IMR-90 (cell line): ENCODE measurements around the gene RALGAPA2. TPM values are rescaled to one million over a fixed set of nuclear protein-coding genes. Genes with fewer than 3 reads are reported as not detected.

Experiments used
- ATAC-seq: fragments of 200-7000 bp; cut with Tn5 transposase; 2 replicates; pipeline ENCODE4 v1.9.1; 2020; ENCODE audit warnings: low read depth, mild to moderate bottlenecking, moderate library complexity
- BruUV-seq: library from RNA; stranded (reverse); fragments of 400-500 nt; replicated peaks from 2 replicates; lab custom pipeline; 2021; lab: Mats Ljungman, UMichigan
- CTCF ChIA-PET: fragments of 300-600 bp; formaldehyde crosslinking; extraction: SDS; loops from one replicate; lab custom pipeline; 2021; ENCODE audit warnings: antibody characterized with exemption; lab: Yijun Ruan, JAX
- POLR2A ChIA-PET: fragments of 300-600 bp; sonication (Branson Sonifier 250); formaldehyde crosslinking; loops from one replicate; lab custom pipeline; 2022; ENCODE audit warnings: antibody characterized with exemption; ENCODE audit not compliant: unreplicated experiment; lab: Charles Lee
- DNase-seq: peaks from one replicate; pipeline ENCODE4 v3.0.0; 2013
- H2AFZ ChIP-seq: replicated peaks from 2 replicates; pipeline ENCODE3; 2013; ENCODE audit warnings: low read length, mild to moderate bottlenecking; ENCODE audit not compliant: poor library complexity
- H2AK5ac ChIP-seq: 2 replicates; pipeline ENCODE4 v1.6.1; 2013; ENCODE audit warnings: low read depth, low read length, inconsistent platforms
- H2AK9ac ChIP-seq: replicated peaks from 2 replicates; pipeline ENCODE3; 2013; ENCODE audit warnings: mild to moderate bottlenecking, low read depth, low read length, moderate library complexity; ENCODE audit not compliant: poor library complexity
- H2BK120ac ChIP-seq: 2 replicates; pipeline ENCODE4 v1.6.1; 2013; ENCODE audit warnings: low read depth, low read length, inconsistent platforms
- H2BK15ac ChIP-seq: 3 replicates; pipeline ENCODE4 v1.6.1; 2013; ENCODE audit warnings: low read depth, low read length, inconsistent platforms
- H2BK20ac ChIP-seq: 2 replicates; pipeline ENCODE4 v1.6.1; 2013; ENCODE audit warnings: low read depth, mild to moderate bottlenecking, inconsistent platforms, low read length, moderate library complexity
- H2BK5ac ChIP-seq: 2 replicates; pipeline ENCODE4 v1.6.1; 2013; ENCODE audit warnings: mild to moderate bottlenecking, low read depth, low read length, inconsistent platforms; ENCODE audit not compliant: poor library complexity, severe bottlenecking
- H3K14ac ChIP-seq: replicated peaks from 2 replicates; pipeline ENCODE4 v1.6.1; 2013; ENCODE audit warnings: low read depth, low read length, inconsistent platforms
- H3K18ac ChIP-seq: 2 replicates; pipeline ENCODE4 v1.6.1; 2013; ENCODE audit warnings: low read depth, low read length, control low read depth
- H3K23ac ChIP-seq: 2 replicates; pipeline ENCODE4 v1.6.1; 2013; ENCODE audit warnings: low read depth, low read length, inconsistent platforms
- H3K27ac ChIP-seq: 2 replicates; pipeline ENCODE4 v1.5.1; 2013; ENCODE audit warnings: mild to moderate bottlenecking, control low read depth, low read length; ENCODE audit not compliant: insufficient read depth
- H3K27me3 ChIP-seq: 2 replicates; pipeline ENCODE4 v1.6.1; 2013; ENCODE audit warnings: low read length; ENCODE audit not compliant: control insufficient read depth, insufficient read depth
- H3K36me3 ChIP-seq: 2 replicates; pipeline ENCODE4 v1.6.1; 2013; ENCODE audit warnings: low read length, mixed read lengths; ENCODE audit not compliant: control insufficient read depth, insufficient read depth
- H3K4ac ChIP-seq: 2 replicates; pipeline ENCODE4 v1.6.1; 2013; ENCODE audit warnings: low read depth, low read length, inconsistent platforms
- H3K4me1 ChIP-seq: 2 replicates; pipeline ENCODE4 v1.6.1; 2013; ENCODE audit warnings: low read length, mixed read lengths; ENCODE audit not compliant: control insufficient read depth, insufficient read depth
- H3K4me2 ChIP-seq: 2 replicates; pipeline ENCODE4 v1.6.1; 2013; ENCODE audit warnings: low read depth, mild to moderate bottlenecking, control low read depth, low read length, moderate library complexity
- H3K4me3 ChIP-seq: 2 replicates; pipeline ENCODE4 v1.5.1; 2013; ENCODE audit warnings: low read depth, mild to moderate bottlenecking, control low read depth, low read length, moderate library complexity; ENCODE audit not compliant: insufficient read depth
- H3K56ac ChIP-seq: 2 replicates; pipeline ENCODE4 v1.6.1; 2013; ENCODE audit warnings: low read length, inconsistent platforms; ENCODE audit not compliant: insufficient read depth; ENCODE audit errors: extremely low read depth
- H3K79me1 ChIP-seq, 2 experiments: 2 replicates each; pipeline ENCODE4 v1.6.1; 2013; ENCODE audit warnings: low read length in 2 of 2, inconsistent platforms in 1 of 2, low read depth in 1 of 2
- H3K9ac ChIP-seq: 2 replicates; pipeline ENCODE4 v1.6.1; 2013; ENCODE audit warnings: low read depth, low read length, control low read depth
- H3K9me1 ChIP-seq: 2 replicates; pipeline ENCODE4 v1.6.1; 2013; ENCODE audit warnings: low read length, inconsistent platforms; ENCODE audit not compliant: insufficient read depth
- H3K9me3 ChIP-seq: 2 replicates; pipeline ENCODE4 v1.6.1; 2013; ENCODE audit warnings: low read length; ENCODE audit not compliant: control insufficient read depth, insufficient read depth
- H4K20me1 ChIP-seq: 2 replicates; pipeline ENCODE4 v1.6.1; 2013; ENCODE audit warnings: low read length, inconsistent platforms; ENCODE audit not compliant: insufficient read depth
- H4K5ac ChIP-seq: 2 replicates; pipeline ENCODE4 v1.6.1; 2013; ENCODE audit warnings: mild to moderate bottlenecking, low read depth, low read length, control low read depth
- H4K8ac ChIP-seq, 2 experiments: 2 replicates each; pipeline ENCODE4 v1.6.1; 2013; ENCODE audit warnings: low read depth in 2 of 2, low read length in 2 of 2, control low read depth in 1 of 2, inconsistent platforms in 1 of 2
- H4K91ac ChIP-seq: 2 replicates; pipeline ENCODE4 v1.6.1; 2013; ENCODE audit warnings: low read depth, low read length, inconsistent platforms; ENCODE audit not compliant: insufficient read depth
- MAFK ChIP-seq: IDR thresholded peaks from 2 replicates; pipeline ENCODE4 v1.6.1; 2012; ENCODE audit warnings: low read depth, low read length, improper control_type of control experiment
- MXI1 ChIP-seq: IDR thresholded peaks from 2 replicates; pipeline ENCODE4 v1.6.1; 2012; ENCODE audit warnings: low read depth, mild to moderate bottlenecking, low read length, moderate library complexity, borderline replicate concordance
- RCOR1 ChIP-seq: IDR thresholded peaks from 2 replicates; pipeline ENCODE4 v1.6.1; 2012; ENCODE audit warnings: mild to moderate bottlenecking, low read length, improper control_type of control experiment; ENCODE audit not compliant: insufficient replicate concordance
- RFX5 ChIP-seq: IDR thresholded peaks from 2 replicates; pipeline ENCODE4 v1.8.0; 2012; ENCODE audit warnings: low read depth, mild to moderate bottlenecking, low read length, moderate library complexity
- USF2 ChIP-seq: fragments of 150-350 bp; IDR thresholded peaks from 2 replicates; pipeline ENCODE4 v1.6.1; 2017; ENCODE audit warnings: mild to moderate bottlenecking, antibody characterized with exemption, low read length, low read depth
- WGBS, 2 experiments: methylation state at CpG; one replicate each; pipeline versions ENCODE4 v1.1.5 to v1.1.7; 2013; ENCODE audit warnings: missing lambda C conversion rate in 2 of 2; ENCODE audit not compliant: insufficient read length in 1 of 2; ENCODE audit errors: extremely low coverage in 2 of 2; 5-methylcytosine and 5-hydroxymethylcytosine counted together
- dilution Hi-C: fragments of 300-500 bp; cut with HindIII; formaldehyde crosslinking; loops from one replicate; pipeline ENCODE4 v1.14.3; 2018; ENCODE audit warnings: low sequenced_read_pairs; ENCODE audit not compliant: unreplicated experiment
- in situ Hi-C: fragments of 300-500 bp; cut with MboI; formaldehyde crosslinking; loops from 3 replicates; pipeline ENCODE4 v1.14.3; 2019; ENCODE audit warnings: low sequenced_read_pairs, inconsistent platforms, mixed read lengths
- intact Hi-C: fragments of 100-400 bp; cut with micrococcal nuclease; formaldehyde crosslinking; loops from 2 replicates; pipeline ENCODE4 v1.10.0; 2022
- polyA plus RNA-seq, 3 experiments: library from polyadenylated mRNA; depleted of rRNA; stranded (reverse); fragments of >200 nt; gene quantifications; 2 replicates each; pipeline ENCODE4 v1.2.3, GENCODE V29; 2012; ENCODE audit warnings: low replicate concordance in 1 of 3
- total RNA-seq: library from RNA; depleted of rRNA; stranded (reverse); fragments of >200 nt; gene quantifications from 2 replicates; pipeline ENCODE4 v1.2.3, GENCODE V29; 2012

Gene RALGAPA2
- total and polyA plus RNA-seq, 2 of the 4 experiments (the other 2 are of a cell fraction) = 1.3 to 3.9 TPM

GRCh38 chr20:20668639-20669038 lies 43.8 kb downstream of the RALGAPA2 start:
- no peak overlapping the region for H2BK20ac ChIP-seq
- no peaks in the 10 kb centered on the region for H3K79me1 ChIP-seq
- H4K20me1 ChIP-seq = no peaks in the 10 kb centered on the region
- H3K4me3 ChIP-seq = no peak overlapping the region
- H3K14ac ChIP-seq = no peak overlapping the region
- intact Hi-C loops (no loop called here), dilution Hi-C loops (no loop called here), in situ Hi-C loops (no loop called here)
- H3K9me3 ChIP-seq = no peaks in the 10 kb centered on the region
- WGBS, 2 experiments = no CpG with 5 or more reads among the region's 1 CpG
- no peak overlapping the region for H3K9ac ChIP-seq
- TF ChIP-seq MAFK = no peak
- TF ChIP-seq USF2 = no peak
- TF ChIP-seq RCOR1 = no peak
- TF ChIP-seq MXI1 = no peak
- no peak for TF ChIP-seq RFX5
- H2AK5ac ChIP-seq = no peak overlapping the region
- no peak overlapping the region for H3K27ac ChIP-seq
- no peak overlapping the region for H3K56ac ChIP-seq
- H3K4me1 ChIP-seq = no peaks in the 10 kb centered on the region
- H4K8ac ChIP-seq = no peak overlapping the region
- H2BK120ac ChIP-seq = no peak overlapping the region
- H2BK15ac ChIP-seq = no peak overlapping the region
- H2AK9ac ChIP-seq = no peak overlapping the region
- no peak overlapping the region for H2AFZ ChIP-seq
- no peak overlapping the region for H3K23ac ChIP-seq
- no peaks in the 10 kb centered on the region for H3K36me3 ChIP-seq
- ATAC-seq = peak; percentile 64
- POLR2A ChIA-PET = no interaction called here
- H3K18ac ChIP-seq = no peak overlapping the region
- H4K5ac ChIP-seq = no peak overlapping the region
- no peaks in the 10 kb centered on the region for H3K27me3 ChIP-seq
- no peak overlapping the region for H2BK5ac ChIP-seq
- DNase-seq = no peak
- no TSS peak for BruUV-seq
- no peak overlapping the region for H3K4ac ChIP-seq
- no peak overlapping the region for H3K4me2 ChIP-seq
- CTCF ChIA-PET = no interaction called here
- H4K91ac ChIP-seq = no peak overlapping the region
- no peaks in the 10 kb centered on the region; the same call in 1 of the 2 replicates for H3K9me1 ChIP-seq
